Measurements from ENCODE around the gene IL4R. TPM values are rescaled to one million over a fixed set of nuclear protein-coding genes. Genes with fewer than 3 reads are reported as not detected.
A peak's percentile ranks its signal among the peaks of the same experiment; 100 is the strongest.

IL4R gene
- total and polyA plus RNA-seq, 2 of the 13 experiments (the other 11 are each of a cell fraction or from before 2014, with no cell fraction given), result 15.9 to 49.6 TPM

DNA sequence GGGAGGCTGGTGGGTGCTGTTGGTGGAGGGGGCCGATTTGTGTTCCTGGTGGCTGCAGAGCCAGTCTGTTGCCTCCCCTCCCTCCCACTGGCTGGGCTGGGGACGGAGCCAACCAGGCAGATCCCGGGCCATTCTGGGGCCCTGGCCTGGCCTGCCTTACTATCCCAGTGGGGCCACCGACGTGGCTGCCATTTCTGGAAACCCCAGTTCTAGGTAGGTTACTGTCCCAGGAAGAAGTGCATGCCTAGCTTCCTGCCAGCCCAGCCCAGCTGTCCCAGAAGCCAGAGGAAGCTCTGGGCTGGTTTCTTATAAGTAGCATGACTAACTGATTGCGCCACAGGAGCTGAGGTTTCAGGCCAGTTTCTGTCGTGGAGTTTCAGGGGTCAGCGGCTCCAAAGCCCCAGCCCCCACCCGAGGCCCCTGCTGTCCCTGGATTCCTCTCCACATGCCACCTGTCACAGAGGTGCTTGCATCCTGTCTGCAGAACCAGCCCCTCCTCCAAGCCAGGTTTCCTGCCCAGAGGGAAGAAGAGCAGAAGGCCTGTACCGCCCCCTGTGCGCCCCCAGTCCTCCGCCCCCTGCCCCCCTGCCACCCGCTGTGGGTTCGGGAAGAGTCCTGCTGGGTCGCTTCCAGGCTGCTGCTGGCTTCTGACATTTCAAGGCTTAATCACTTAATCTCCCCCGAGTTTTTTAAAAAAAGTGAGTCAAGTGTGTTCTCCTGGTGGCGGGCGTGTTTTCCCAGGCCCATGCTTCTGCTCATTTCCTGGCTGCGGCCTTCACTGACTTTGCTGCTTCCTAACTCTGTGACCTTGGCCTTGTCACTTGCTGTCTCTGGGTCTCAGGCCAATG is 13.2 kb downstream of the IL4R start (continued):
- TF ChIP-seq SIX4 (CRISPR knock-in tag; IDR thresholded peaks at IDR 0.05), result no peak
- TF ChIP-seq ZNF510 (CRISPR knock-in tag; IDR thresholded peaks at IDR 0.05; ENCODE audit: low read depth), result no peak
- TF ChIP-seq ELF3 (CRISPR knock-in tag; IDR thresholded peaks at IDR 0.05), result no peak; the same call in 1 of the 2 replicates
- TF ChIP-seq ZNF430 (CRISPR knock-in tag; IDR thresholded peaks at IDR 0.05), result no peak
- TF ChIP-seq ZNF883 (CRISPR knock-in tag; IDR thresholded peaks at IDR 0.05; ENCODE audit: not compliant biosample characterization), result peak; percentile 12
- TF ChIP-seq ZKSCAN1 (IDR thresholded peaks at IDR 0.05; ENCODE audit: low read length), result no peak
- TF ChIP-seq, protein P1, sequence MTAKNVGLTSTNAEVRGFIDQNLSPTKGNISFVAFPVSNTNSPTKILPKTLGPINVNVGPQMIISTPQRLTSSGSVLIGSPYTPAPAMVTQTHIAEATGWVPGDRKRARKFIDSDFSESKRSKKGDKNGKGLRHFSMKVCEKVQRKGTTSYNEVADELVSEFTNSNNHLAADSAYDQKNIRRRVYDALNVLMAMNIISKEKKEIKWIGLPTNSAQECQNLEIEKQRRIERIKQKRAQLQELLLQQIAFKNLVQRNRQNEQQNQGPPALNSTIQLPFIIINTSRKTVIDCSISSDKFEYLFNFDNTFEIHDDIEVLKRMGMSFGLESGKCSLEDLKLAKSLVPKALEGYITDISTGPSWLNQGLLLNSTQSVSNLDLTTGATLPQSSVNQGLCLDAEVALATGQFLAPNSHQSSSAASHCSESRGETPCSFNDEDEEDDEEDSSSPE (CRISPR knock-in tag; IDR thresholded peaks at IDR 0.05), result peak; percentile 9; the same call in 1 of the 2 replicates
- TF ChIP-seq, protein P2, sequence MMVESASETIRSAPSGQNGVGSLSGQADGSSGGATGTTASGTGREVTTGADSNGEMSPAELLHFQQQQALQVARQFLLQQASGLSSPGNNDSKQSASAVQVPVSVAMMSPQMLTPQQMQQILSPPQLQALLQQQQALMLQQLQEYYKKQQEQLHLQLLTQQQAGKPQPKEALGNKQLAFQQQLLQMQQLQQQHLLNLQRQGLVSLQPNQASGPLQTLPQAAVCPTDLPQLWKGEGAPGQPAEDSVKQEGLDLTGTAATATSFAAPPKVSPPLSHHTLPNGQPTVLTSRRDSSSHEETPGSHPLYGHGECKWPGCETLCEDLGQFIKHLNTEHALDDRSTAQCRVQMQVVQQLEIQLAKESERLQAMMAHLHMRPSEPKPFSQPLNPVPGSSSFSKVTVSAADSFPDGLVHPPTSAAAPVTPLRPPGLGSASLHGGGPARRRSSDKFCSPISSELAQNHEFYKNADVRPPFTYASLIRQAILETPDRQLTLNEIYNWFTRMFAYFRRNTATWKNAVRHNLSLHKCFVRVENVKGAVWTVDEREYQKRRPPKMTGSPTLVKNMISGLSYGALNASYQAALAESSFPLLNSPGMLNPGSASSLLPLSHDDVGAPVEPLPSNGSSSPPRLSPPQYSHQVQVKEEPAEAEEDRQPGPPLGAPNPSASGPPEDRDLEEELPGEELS (CRISPR knock-in tag; IDR thresholded peaks at IDR 0.05), result 0 out of 2 replicates have a peak, but pooled peaks have one; percentile 17
- no peak for TF ChIP-seq ETV6 (CRISPR knock-in tag; conservative IDR thresholded peaks at IDR 0.05)
- TF ChIP-seq, protein P3, sequence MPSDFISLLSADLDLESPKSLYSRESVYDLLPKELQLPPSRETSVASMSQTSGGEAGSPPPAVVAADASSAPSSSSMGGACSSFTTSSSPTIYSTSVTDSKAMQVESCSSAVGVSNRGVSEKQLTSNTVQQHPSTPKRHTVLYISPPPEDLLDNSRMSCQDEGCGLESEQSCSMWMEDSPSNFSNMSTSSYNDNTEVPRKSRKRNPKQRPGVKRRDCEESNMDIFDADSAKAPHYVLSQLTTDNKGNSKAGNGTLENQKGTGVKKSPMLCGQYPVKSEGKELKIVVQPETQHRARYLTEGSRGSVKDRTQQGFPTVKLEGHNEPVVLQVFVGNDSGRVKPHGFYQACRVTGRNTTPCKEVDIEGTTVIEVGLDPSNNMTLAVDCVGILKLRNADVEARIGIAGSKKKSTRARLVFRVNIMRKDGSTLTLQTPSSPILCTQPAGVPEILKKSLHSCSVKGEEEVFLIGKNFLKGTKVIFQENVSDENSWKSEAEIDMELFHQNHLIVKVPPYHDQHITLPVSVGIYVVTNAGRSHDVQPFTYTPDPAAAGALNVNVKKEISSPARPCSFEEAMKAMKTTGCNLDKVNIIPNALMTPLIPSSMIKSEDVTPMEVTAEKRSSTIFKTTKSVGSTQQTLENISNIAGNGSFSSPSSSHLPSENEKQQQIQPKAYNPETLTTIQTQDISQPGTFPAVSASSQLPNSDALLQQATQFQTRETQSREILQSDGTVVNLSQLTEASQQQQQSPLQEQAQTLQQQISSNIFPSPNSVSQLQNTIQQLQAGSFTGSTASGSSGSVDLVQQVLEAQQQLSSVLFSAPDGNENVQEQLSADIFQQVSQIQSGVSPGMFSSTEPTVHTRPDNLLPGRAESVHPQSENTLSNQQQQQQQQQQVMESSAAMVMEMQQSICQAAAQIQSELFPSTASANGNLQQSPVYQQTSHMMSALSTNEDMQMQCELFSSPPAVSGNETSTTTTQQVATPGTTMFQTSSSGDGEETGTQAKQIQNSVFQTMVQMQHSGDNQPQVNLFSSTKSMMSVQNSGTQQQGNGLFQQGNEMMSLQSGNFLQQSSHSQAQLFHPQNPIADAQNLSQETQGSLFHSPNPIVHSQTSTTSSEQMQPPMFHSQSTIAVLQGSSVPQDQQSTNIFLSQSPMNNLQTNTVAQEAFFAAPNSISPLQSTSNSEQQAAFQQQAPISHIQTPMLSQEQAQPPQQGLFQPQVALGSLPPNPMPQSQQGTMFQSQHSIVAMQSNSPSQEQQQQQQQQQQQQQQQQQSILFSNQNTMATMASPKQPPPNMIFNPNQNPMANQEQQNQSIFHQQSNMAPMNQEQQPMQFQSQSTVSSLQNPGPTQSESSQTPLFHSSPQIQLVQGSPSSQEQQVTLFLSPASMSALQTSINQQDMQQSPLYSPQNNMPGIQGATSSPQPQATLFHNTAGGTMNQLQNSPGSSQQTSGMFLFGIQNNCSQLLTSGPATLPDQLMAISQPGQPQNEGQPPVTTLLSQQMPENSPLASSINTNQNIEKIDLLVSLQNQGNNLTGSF (CRISPR knock-in tag; IDR thresholded peaks at IDR 0.05), result no peak
- TF ChIP-seq ZNF747 (CRISPR knock-in tag; IDR thresholded peaks at IDR 0.05; ENCODE audit: borderline replicate concordance), result no peak
- TF ChIP-seq NFE2L1 (CRISPR knock-in tag; IDR thresholded peaks at IDR 0.05; ENCODE audit: borderline replicate concordance), result no peak
- TF ChIP-seq, protein P4, sequence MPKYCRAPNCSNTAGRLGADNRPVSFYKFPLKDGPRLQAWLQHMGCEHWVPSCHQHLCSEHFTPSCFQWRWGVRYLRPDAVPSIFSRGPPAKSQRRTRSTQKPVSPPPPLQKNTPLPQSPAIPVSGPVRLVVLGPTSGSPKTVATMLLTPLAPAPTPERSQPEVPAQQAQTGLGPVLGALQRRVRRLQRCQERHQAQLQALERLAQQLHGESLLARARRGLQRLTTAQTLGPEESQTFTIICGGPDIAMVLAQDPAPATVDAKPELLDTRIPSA (CRISPR knock-in tag; IDR thresholded peaks at IDR 0.05; ENCODE audit: borderline replicate concordance), result no peak
- TF ChIP-seq CEBPB (IDR thresholded peaks at IDR 0.05; ENCODE audit: borderline replicate concordance, low read depth, low read length), result peak; percentile 91
- no peak; the same call in 2 of the 3 replicates for TF ChIP-seq MXI1 (IDR thresholded peaks at IDR 0.05; ENCODE audit: borderline replicate concordance, low read depth, low read length)
- TF ChIP-seq ZFP36L1 (CRISPR knock-in tag; IDR thresholded peaks at IDR 0.05), result no peak
- TF ChIP-seq PHF8 (CRISPR knock-in tag; IDR thresholded peaks at IDR 0.05), result peak; percentile 44; the same call in 1 of the 2 replicates
- no peak for TF ChIP-seq ZNF484 (CRISPR knock-in tag; IDR thresholded peaks at IDR 0.05; ENCODE audit: borderline replicate concordance, low read depth)

Data from HepG2 (cell line).